GM23338 (cell line): ENCODE results near the gene ZNF664.

ENCODE experiments used
- CREB1 ChIP-seq: fragments of 250-450 bp; sonication (Bioruptor Pico); IDR thresholded peaks from 2 replicates; pipeline ENCODE4 v1.5.0; 2020; ENCODE audit warnings: low read depth, mild to moderate bottlenecking, moderate library complexity
- ETS1 ChIP-seq: IDR thresholded peaks from 2 replicates; pipeline ENCODE4 v1.6.1; 2016; ENCODE audit warnings: antibody characterized with exemption
- EZH2 ChIP-seq: fragments of 200-600 bp; sonication (generic); IDR thresholded peaks from one replicate; pipeline ENCODE4 v1.8.0; 2017; ENCODE audit warnings: antibody characterized with exemption, mild to moderate bottlenecking, low read depth; ENCODE audit not compliant: unreplicated experiment
- EZH2phosphoT487 ChIP-seq: fragments of 200-600 bp; sonication (generic); IDR thresholded peaks from one replicate; pipeline ENCODE4 v1.8.1; 2018; ENCODE audit warnings: antibody characterized with exemption; ENCODE audit not compliant: unreplicated experiment
- JUNB ChIP-seq: IDR thresholded peaks from one replicate; pipeline ENCODE4 v1.6.1; 2016; ENCODE audit warnings: antibody characterized with exemption; ENCODE audit not compliant: unreplicated experiment
- NANOG ChIP-seq: IDR thresholded peaks from 2 replicates; pipeline ENCODE4 v1.6.1; 2016; ENCODE audit warnings: antibody characterized with exemption, borderline replicate concordance
- POLR2AphosphoS5 ChIP-seq: IDR thresholded peaks from 2 replicates; pipeline ENCODE4 v1.6.1; 2016; ENCODE audit warnings: antibody characterized with exemption, low read depth
- REST ChIP-seq: IDR thresholded peaks from one replicate; pipeline ENCODE4 v1.6.1; 2018; ENCODE audit warnings: antibody characterized with exemption; ENCODE audit not compliant: unreplicated experiment
- STAT1 ChIP-seq: IDR thresholded peaks from one replicate; pipeline ENCODE4 v1.6.1; 2016; ENCODE audit warnings: antibody characterized with exemption; ENCODE audit not compliant: unreplicated experiment
- ZNF114 ChIP-seq: fragments of 250-450 bp; sonication (Bioruptor Pico); IDR thresholded peaks from 2 replicates; pipeline ENCODE4 v1.5.0; 2020; ENCODE audit warnings: mild to moderate bottlenecking, moderate library complexity
- ZNF331 ChIP-seq: fragments of 250-450 bp; sonication (Bioruptor Pico); IDR thresholded peaks from 2 replicates; pipeline ENCODE4 v1.5.0; 2020; ENCODE audit warnings: low read depth, mild to moderate bottlenecking, moderate library complexity
- TF ChIP-seq, protein P1 (sequence below), 2 experiments: fragments of 200-600 bp in 1 of 2; sonication (generic) in 1 of 2; conservative IDR thresholded peaks; 2 replicates each; pipeline versions ENCODE4 v1.5.1 to v1.6.1; 2016 to 2017; ENCODE audit warnings: antibody characterized with exemption in 2 of 2, low read depth in 2 of 2, mild to moderate bottlenecking in 2 of 2, moderate library complexity in 1 of 2

- TF ChIP-seq, protein P1, sequence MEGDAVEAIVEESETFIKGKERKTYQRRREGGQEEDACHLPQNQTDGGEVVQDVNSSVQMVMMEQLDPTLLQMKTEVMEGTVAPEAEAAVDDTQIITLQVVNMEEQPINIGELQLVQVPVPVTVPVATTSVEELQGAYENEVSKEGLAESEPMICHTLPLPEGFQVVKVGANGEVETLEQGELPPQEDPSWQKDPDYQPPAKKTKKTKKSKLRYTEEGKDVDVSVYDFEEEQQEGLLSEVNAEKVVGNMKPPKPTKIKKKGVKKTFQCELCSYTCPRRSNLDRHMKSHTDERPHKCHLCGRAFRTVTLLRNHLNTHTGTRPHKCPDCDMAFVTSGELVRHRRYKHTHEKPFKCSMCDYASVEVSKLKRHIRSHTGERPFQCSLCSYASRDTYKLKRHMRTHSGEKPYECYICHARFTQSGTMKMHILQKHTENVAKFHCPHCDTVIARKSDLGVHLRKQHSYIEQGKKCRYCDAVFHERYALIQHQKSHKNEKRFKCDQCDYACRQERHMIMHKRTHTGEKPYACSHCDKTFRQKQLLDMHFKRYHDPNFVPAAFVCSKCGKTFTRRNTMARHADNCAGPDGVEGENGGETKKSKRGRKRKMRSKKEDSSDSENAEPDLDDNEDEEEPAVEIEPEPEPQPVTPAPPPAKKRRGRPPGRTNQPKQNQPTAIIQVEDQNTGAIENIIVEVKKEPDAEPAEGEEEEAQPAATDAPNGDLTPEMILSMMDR (conservative IDR thresholded peaks at IDR 0.05; ENCODE audit: low read depth in 2 of 2) = no peak
- TF ChIP-seq REST (no peak), EZH2 (no peak), CREB1 (no peak), EZH2phosphoT487 (no peak), POLR2AphosphoS5 (no peak), STAT1 (no peak), NANOG (no peak), ZNF331 (CRISPR knock-in tag) (no peak), JUNB (no peak), ZNF114 (CRISPR knock-in tag) (no peak), ETS1 (no peak)
Measured at GRCh38 chr12:123960856-123961255, 12.2 kb upstream of the ZNF664 start.
